OCI-LY3 (cell line): ENCODE data around the gene ZEB2.

Source experiments
- H2AFZ ChIP-seq: fragments of 200-600, 300-600 bp; shearing (Covaris generic); 2 replicates; pipeline ENCODE4 v1.6.0; 2014; ENCODE audit warnings: antibody characterized with exemption, low read depth, low read length
- H3K27ac ChIP-seq: fragments of 200-600, 300-600 bp; sonication (generic); 2 replicates; pipeline ENCODE4 v1.5.1; 2014; ENCODE audit warnings: mild to moderate bottlenecking, low read length, moderate library complexity, mixed read lengths
- H3K27me3 ChIP-seq: fragments of 200-600, 300-600 bp; sonication (generic); 2 replicates; pipeline ENCODE4 v1.6.1; 2014; ENCODE audit warnings: low read depth, low read length, mixed read lengths
- H3K36me3 ChIP-seq: fragments of 200-600, 300-600 bp; sonication (generic); replicated peaks from 2 replicates; pipeline ENCODE3; 2014; ENCODE audit warnings: low read depth, low read length, mixed read lengths
- H3K4me1 ChIP-seq: fragments of 300-600, 200-600 bp; sonication (generic); 2 replicates; pipeline ENCODE4 v1.6.1; 2014; ENCODE audit warnings: low read length, mixed read lengths
- H3K4me2 ChIP-seq: fragments of 200-600, 300-600 bp; sonication (generic); 2 replicates; pipeline ENCODE4 v1.6.1; 2014; ENCODE audit warnings: low read length, mixed read lengths
- H3K4me3 ChIP-seq: fragments of 300-600, 200-600 bp; sonication (generic); 2 replicates; pipeline ENCODE4 v1.5.1; 2014; ENCODE audit warnings: antibody characterized with exemption, mild to moderate bottlenecking, low read length, moderate library complexity
- H3K79me2 ChIP-seq: fragments of 300-600, 200-600 bp; shearing (Covaris generic); 2 replicates; pipeline ENCODE4 v1.6.1; 2014; ENCODE audit warnings: mild to moderate bottlenecking, low read length, mixed read lengths
- H3K9ac ChIP-seq: fragments of 300-600, 200-600 bp; shearing (Covaris generic); 2 replicates; pipeline ENCODE4 v1.6.0; 2014; ENCODE audit warnings: mild to moderate bottlenecking, low read length, moderate library complexity
- H3K9me3 ChIP-seq: fragments of 200-600, 300-600 bp; shearing (Covaris generic); 2 replicates; pipeline ENCODE4 v1.6.1; 2014; ENCODE audit warnings: low read length, mixed read lengths; ENCODE audit not compliant: insufficient read depth
- H4K20me1 ChIP-seq: fragments of 200-600, 300-600 bp; sonication (generic); 2 replicates; pipeline ENCODE4 v1.6.1; 2016; ENCODE audit warnings: low read length, mixed read lengths; ENCODE audit not compliant: insufficient read depth
- EZH2phosphoT487 ChIP-seq: fragments of 200-600 bp; shearing (Covaris generic); IDR thresholded peaks from 2 replicates; pipeline ENCODE4 v1.6.1; 2018; ENCODE audit warnings: antibody characterized with exemption, mixed run types, low read depth
- TF ChIP-seq, protein P1 (sequence below): fragments of 200-600, 300-600 bp; sonication (generic); IDR thresholded peaks from 2 replicates; pipeline ENCODE4 v1.5.1; 2014; ENCODE audit warnings: antibody characterized with exemption, low read length, low read depth

Gene ZEB2

DNA sequence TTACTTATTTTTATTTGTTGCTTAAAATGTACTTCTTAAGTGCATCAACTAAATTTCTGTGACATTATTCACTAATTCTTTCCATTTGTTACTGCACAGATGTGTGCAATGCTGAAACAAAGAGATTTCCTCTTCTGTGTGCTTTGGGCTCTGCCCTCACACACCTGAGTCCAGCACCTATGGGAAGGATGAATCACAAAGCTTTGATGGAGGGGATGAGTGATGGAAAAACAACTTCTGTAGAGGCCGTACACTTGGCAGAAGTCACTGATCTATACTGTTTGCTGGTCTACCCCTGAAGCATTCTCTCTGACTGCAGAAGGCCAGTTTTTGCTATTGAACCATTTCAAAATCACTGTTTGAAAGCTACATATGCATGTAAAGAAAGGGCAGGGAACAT lies 178.4 kb downstream of the ZEB2 start:
- H3K9me3 ChIP-seq: no peaks in the 10 kb centered on the region
- H3K27me3 ChIP-seq: no peaks in the 10 kb centered on the region
- H3K36me3 ChIP-seq: no peaks in the 10 kb centered on the region
- no peak for TF ChIP-seq EZH2phosphoT487
- TF ChIP-seq, protein P1, sequence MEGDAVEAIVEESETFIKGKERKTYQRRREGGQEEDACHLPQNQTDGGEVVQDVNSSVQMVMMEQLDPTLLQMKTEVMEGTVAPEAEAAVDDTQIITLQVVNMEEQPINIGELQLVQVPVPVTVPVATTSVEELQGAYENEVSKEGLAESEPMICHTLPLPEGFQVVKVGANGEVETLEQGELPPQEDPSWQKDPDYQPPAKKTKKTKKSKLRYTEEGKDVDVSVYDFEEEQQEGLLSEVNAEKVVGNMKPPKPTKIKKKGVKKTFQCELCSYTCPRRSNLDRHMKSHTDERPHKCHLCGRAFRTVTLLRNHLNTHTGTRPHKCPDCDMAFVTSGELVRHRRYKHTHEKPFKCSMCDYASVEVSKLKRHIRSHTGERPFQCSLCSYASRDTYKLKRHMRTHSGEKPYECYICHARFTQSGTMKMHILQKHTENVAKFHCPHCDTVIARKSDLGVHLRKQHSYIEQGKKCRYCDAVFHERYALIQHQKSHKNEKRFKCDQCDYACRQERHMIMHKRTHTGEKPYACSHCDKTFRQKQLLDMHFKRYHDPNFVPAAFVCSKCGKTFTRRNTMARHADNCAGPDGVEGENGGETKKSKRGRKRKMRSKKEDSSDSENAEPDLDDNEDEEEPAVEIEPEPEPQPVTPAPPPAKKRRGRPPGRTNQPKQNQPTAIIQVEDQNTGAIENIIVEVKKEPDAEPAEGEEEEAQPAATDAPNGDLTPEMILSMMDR: no peak
- no peak overlapping the region for H3K4me3 ChIP-seq
- no peak overlapping the region for H2AFZ ChIP-seq
- H3K27ac ChIP-seq: no peak overlapping the region
- no peaks in the 10 kb centered on the region for H4K20me1 ChIP-seq
- H3K9ac ChIP-seq: no peak overlapping the region
- H3K79me2 ChIP-seq: no peaks in the 10 kb centered on the region
- H3K4me2 ChIP-seq: no peak overlapping the region
- H3K4me1 ChIP-seq: peaks cover 20% of the 10 kb centered on the region

DNA sequence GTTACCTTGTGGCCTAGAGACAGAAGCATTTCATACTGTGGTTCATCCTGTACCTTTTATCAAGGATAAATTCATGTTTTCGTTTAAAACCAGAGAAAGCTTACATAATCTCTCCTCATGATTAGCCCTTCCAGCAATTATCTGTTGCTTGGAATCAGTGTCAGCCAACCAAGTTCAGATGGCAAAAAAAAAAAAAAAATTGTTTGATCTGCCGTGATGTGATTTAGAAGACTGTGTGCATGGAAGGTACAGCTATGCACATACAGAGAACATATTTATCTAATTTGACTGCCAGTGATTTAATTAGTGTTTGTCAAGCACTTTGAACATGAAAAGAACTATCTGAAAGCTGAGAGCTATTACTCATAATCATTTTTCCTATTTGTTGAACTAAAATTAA lies 180.9 kb downstream of the ZEB2 start:
- H3K4me1 ChIP-seq: peaks cover 13% of the 10 kb centered on the region
- no peaks in the 10 kb centered on the region for H3K9me3 ChIP-seq
- no peak overlapping the region for H2AFZ ChIP-seq
- no peak overlapping the region for H3K4me3 ChIP-seq
- no peak overlapping the region for H3K9ac ChIP-seq
- no peak overlapping the region for H3K27ac ChIP-seq
- H4K20me1 ChIP-seq: no peaks in the 10 kb centered on the region
- H3K27me3 ChIP-seq: no peaks in the 10 kb centered on the region
- H3K4me2 ChIP-seq: no peak overlapping the region
- TF ChIP-seq EZH2phosphoT487: no peak
- TF ChIP-seq, protein P1: no peak
- no peaks in the 10 kb centered on the region for H3K36me3 ChIP-seq
- no peaks in the 10 kb centered on the region for H3K79me2 ChIP-seq

DNA sequence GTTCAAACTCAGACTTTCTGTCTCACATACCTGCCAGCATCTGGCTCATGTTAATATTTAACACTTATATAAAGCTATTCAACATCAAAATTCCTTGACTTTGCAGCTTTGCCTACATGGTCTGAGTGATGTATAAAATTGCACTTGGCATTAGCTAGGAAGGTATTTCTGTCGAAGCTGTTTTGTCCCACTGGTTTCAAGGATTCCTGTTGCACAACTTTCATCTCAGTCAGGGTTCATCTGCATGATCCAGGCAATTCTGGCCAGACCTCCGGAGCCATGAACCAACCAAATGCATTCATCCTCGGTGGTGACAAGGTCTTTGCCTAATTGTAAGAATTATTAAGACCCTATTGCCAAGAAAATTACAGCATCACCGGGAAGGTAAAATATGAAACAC lies 185.4 kb downstream of the ZEB2 start:
- no peak for TF ChIP-seq EZH2phosphoT487
- TF ChIP-seq, protein P1: no peak
- Histone ChIP-seq H3K9ac (no peak overlapping the region), H4K20me1 (no peaks in the 10 kb centered on the region), H3K79me2 (peaks cover 22% of the 10 kb centered on the region), H3K36me3 (peaks cover 8% of the 10 kb centered on the region), H3K4me1 (peaks cover 22% of the 10 kb centered on the region), H3K4me3 (no peak overlapping the region), H2AFZ (no peak overlapping the region), H3K9me3 (no peaks in the 10 kb centered on the region), H3K27me3 (no peaks in the 10 kb centered on the region), H3K4me2 (no peak overlapping the region), H3K27ac (no peak overlapping the region)
